Stomach (tissue), 9 donors: ENCODE results near the gene TP53BP2. TPM values are rescaled to one million over a fixed set of nuclear protein-coding genes. Genes with fewer than 3 reads are reported as not detected.

Source experiments
- DNase-seq, 2 donors: peaks; one replicate each; pipeline versions ENCODE4 v3.0.0 to v3.0.0-alpha.2; 2013 to 2019
- H3K27ac ChIP-seq, 5 donors: fragments of 200-600 bp in 4 of 5; sonication (generic) in 4 of 5; one replicate each; pipeline ENCODE4 v1.5.1; 2013 to 2019; ENCODE audit warnings: mild to moderate bottlenecking in 1 of 5, moderate library complexity in 1 of 5
- H3K27me3 ChIP-seq, 3 donors: fragments of 200-600 bp; sonication (generic); one replicate each; pipeline ENCODE4 v1.5.1; 2017 to 2019; ENCODE audit warnings: mixed run types in 1 of 3
- H3K36me3 ChIP-seq, 4 donors: fragments of 200-600 bp; sonication (generic); 1 replicate in 3 of 4; 2 replicates in 1 of 4; pipeline ENCODE4 v1.5.1; 2016 to 2019
- H3K4me1 ChIP-seq, 4 donors: fragments of 200-600 bp; sonication (generic); one replicate each; pipeline ENCODE4 v1.5.1; 2016 to 2019
- H3K4me3 ChIP-seq, 4 donors: fragments of 200-600 bp; sonication (generic) in 3 of 4; one replicate each; pipeline ENCODE4 v1.5.1; 2016 to 2019; ENCODE audit warnings: mild to moderate bottlenecking in 1 of 4
- H3K9me3 ChIP-seq, 4 donors: fragments of 200-600 bp; sonication (generic); one replicate each; pipeline ENCODE4 v1.5.1; 2016 to 2019
- CTCF ChIP-seq, 7 experiments: fragments of 450-650 bp in 4 of 7; fragments of 200-600 bp in 3 of 7; sonication (generic) in 3 of 7; IDR thresholded peaks; one replicate each; pipeline ENCODE4 v1.5.1; 2016 to 2019; ENCODE audit warnings: antibody characterized with exemption in 7 of 7, control low read depth in 2 of 7, mild to moderate bottlenecking in 1 of 7
- EP300 ChIP-seq: sonication (generic); formaldehyde crosslinking; IDR thresholded peaks from one replicate; pipeline ENCODE4 v1.6.1; 2017; ENCODE audit warnings: antibody characterized with exemption
- POLR2A ChIP-seq, 4 donors: fragments of 450-650 bp; IDR thresholded peaks; one replicate each; pipeline ENCODE4 v1.6.1; 2016; ENCODE audit warnings: antibody characterized with exemption in 4 of 4, control low read depth in 2 of 4, mild to moderate bottlenecking in 1 of 4, moderate library complexity in 1 of 4
- POLR2AphosphoS5 ChIP-seq, 3 donors: sonication (generic); formaldehyde crosslinking; IDR thresholded peaks; one replicate each; pipeline ENCODE4 v1.6.1; 2016; ENCODE audit warnings: antibody characterized with exemption in 3 of 3
- WGBS, 5 donors: extraction: QIAGEN DNeasy Blood & Tissue Kit in 3 of 5; methylation state at CpG; one replicate each; pipeline versions ENCODE4 v1.1.5 to v1.1.7; 2013 to 2018; 5-methylcytosine and 5-hydroxymethylcytosine counted together
- intact Hi-C: fragments of 100-400 bp; cut with DNase I; formaldehyde crosslinking; loops from one replicate; pipeline ENCODE4 v1.15.1; 2023; ENCODE audit warnings: low total_unique reads
- polyA plus RNA-seq, 3 donors: library from polyadenylated mRNA; stranded (reverse); fragments of 200-250 nt; gene quantifications; one replicate each; pipeline ENCODE4 v1.2.3, GENCODE V29; 2013
- total RNA-seq, 5 donors: library from RNA; depleted of rRNA; stranded (reverse); fragments of >200 nt; gene quantifications; one replicate each; pipeline versions ENCODE4 v1.1.0 to v1.2.3, GENCODE V29; 2014 to 2016
- donor health status: healthy with polysubstance abuse.
- donor health status: Bipolar disorder and iron deficiency.
- donor health status: healthy.

TP53BP2 gene
- total and polyA plus RNA-seq, 8 donors, result 6.9 to 157 (median 32.9) TPM

GRCh38 chr1:223853748-223854147, 8.0 kb upstream of the TP53BP2 start:
- H3K4me1 ChIP-seq, result no peaks in the 10 kb centered on the region
- H3K9me3 ChIP-seq, result no peaks in the 10 kb centered on the region
- intact Hi-C loops, result no loop called here
- H3K36me3 ChIP-seq, result no peaks in the 10 kb centered on the region
- no peaks in the 10 kb centered on the region for H3K27me3 ChIP-seq
- no peak overlapping the region for H3K4me3 ChIP-seq
- no peak overlapping the region for H3K27ac ChIP-seq
- TF ChIP-seq EP300 (no peak), CTCF (IDR thresholded peaks at IDR 0.05) (no peak), POLR2AphosphoS5 (IDR thresholded peaks at IDR 0.05) (no peak), POLR2A (IDR thresholded peaks at IDR 0.05) (no peak)
- WGBS, 5 donors, result 95 to 97% (median 97%) methylated on average over 1 of the region's 1 CpG
- DNase-seq, result no peak

- TF ChIP-seq POLR2A (IDR thresholded peaks at IDR 0.05) (no peak), CTCF (IDR thresholded peaks at IDR 0.05) (no peak), POLR2AphosphoS5 (IDR thresholded peaks at IDR 0.05) (no peak), EP300 (no peak)
- no peaks in the 10 kb centered on the region for H3K9me3 ChIP-seq
- intact Hi-C loops, result no loop called here
Observed at GRCh38 chr1:223853275-223853674, 7.5 kb upstream of the TP53BP2 start.

GRCh38 chr1:223852337-223852736, 6.6 kb upstream of the TP53BP2 start:
- no peaks in the 10 kb centered on the region for H3K9me3 ChIP-seq
- peaks cover 0 to 5% (median 3%) of the 10 kb centered on the region in 4 donors for H3K4me1 ChIP-seq
- no peak for TF ChIP-seq EP300
- TF ChIP-seq CTCF (IDR thresholded peaks at IDR 0.05), result no peak
- TF ChIP-seq POLR2AphosphoS5 (IDR thresholded peaks at IDR 0.05), result no peak
- no peak for TF ChIP-seq POLR2A (IDR thresholded peaks at IDR 0.05)
- H3K4me3 ChIP-seq, result no peak overlapping the region
- 57 to 80% (median 74%) methylated on average over 1 of the region's 1 CpG for WGBS, 5 donors
- H3K27ac ChIP-seq, result no peak overlapping the region
- DNase-seq, result no peak
- intact Hi-C loops, result no loop called here
- H3K36me3 ChIP-seq, result no peaks in the 10 kb centered on the region
- no peaks in the 10 kb centered on the region for H3K27me3 ChIP-seq

More at GRCh38 chr1:223853275-223853674, 7.5 kb upstream of the TP53BP2 start:
- Histone ChIP-seq H3K27me3 (no peaks in the 10 kb centered on the region), H3K36me3 (no peaks in the 10 kb centered on the region), H3K4me1 (no peaks in the 10 kb centered on the region), H3K4me3 (no peak overlapping the region), H3K27ac (no peak overlapping the region)
- DNase-seq, result no peak

- H3K27me3 ChIP-seq, result no peaks in the 10 kb centered on the region
- H3K27ac ChIP-seq, result no peak overlapping the region
- H3K9me3 ChIP-seq, result no peaks in the 10 kb centered on the region
- intact Hi-C loops, result no loop called here
- no peak overlapping the region for H3K4me3 ChIP-seq
- TF ChIP-seq POLR2A (IDR thresholded peaks at IDR 0.05) (no peak), EP300 (no peak), POLR2AphosphoS5 (IDR thresholded peaks at IDR 0.05) (no peak), CTCF (IDR thresholded peaks at IDR 0.05) (no peak)
- no peaks in the 10 kb centered on the region for H3K36me3 ChIP-seq
- no peak for DNase-seq
- 80 to 88% (median 81%) methylated on average over 6 of the region's 6 CpGs for whole genome bisulfite sequencing, 5 donors
- peaks cover 9 to 16% (median 12%) of the 10 kb centered on the region in 4 donors for H3K4me1 ChIP-seq
Observed at GRCh38 chr1:223849352-223850254, 3.9 kb upstream of the TP53BP2 start.
